Measurements from ENCODE around the gene CRB1.

Gene CRB1

GRCh38 chr1:197268012-197268411, at the start of gene CRB1:
TSS of gene CRB1 (plus strand) at chr1:197268252. CDS start at chr1:197268413, 161 bp downstream.
- no peak for DNase-seq (ENCODE audit: low read depth in 2 of 2)

- no peak for DNase-seq (ENCODE audit: low read depth in 2 of 2)
Measured at GRCh38 chr1:197218857-197219256, 49.2 kb upstream of the CRB1 start.

GRCh38 chr1:197222025-197222685, 45.9 kb upstream of the CRB1 start:
- DNase-seq (ENCODE audit: low read depth in 2 of 2) = no peak

GRCh38 chr1:197222780-197223179, 45.3 kb upstream of the CRB1 start:
- DNase-seq (ENCODE audit: low read depth in 2 of 2) = no peak

- no peak for DNase-seq (ENCODE audit: low read depth in 2 of 2)
Measured at GRCh38 chr1:197224160-197224559, 43.9 kb upstream of the CRB1 start.

- no peak for DNase-seq (ENCODE audit: low read depth in 2 of 2)
Measured at GRCh38 chr1:197225611-197226010, 42.4 kb upstream of the CRB1 start.

GRCh38 chr1:197234581-197234980, 33.5 kb upstream of the CRB1 start:
- DNase-seq (ENCODE audit: low read depth in 2 of 2) = no peak

GRCh38 chr1:197235355-197235754, 32.7 kb upstream of the CRB1 start:
- no peak for DNase-seq (ENCODE audit: low read depth in 2 of 2)

- DNase-seq (ENCODE audit: low read depth in 2 of 2) = no peak
Measured at GRCh38 chr1:197247465-197247864, 20.6 kb upstream of the CRB1 start.

GRCh38 chr1:197249324-197249723, 18.7 kb upstream of the CRB1 start:
- no peak for DNase-seq (ENCODE audit: low read depth in 2 of 2)

GRCh38 chr1:197250616-197251015, 17.4 kb upstream of the CRB1 start:
- DNase-seq (ENCODE audit: low read depth in 2 of 2) = no peak

- no peak for DNase-seq (ENCODE audit: low read depth in 2 of 2)
Measured at GRCh38 chr1:197252973-197253372, 15.1 kb upstream of the CRB1 start.

- no peak for DNase-seq (ENCODE audit: low read depth in 2 of 2)
Measured at GRCh38 chr1:197254866-197255265, 13.2 kb upstream of the CRB1 start.

- no peak for DNase-seq (ENCODE audit: low read depth in 2 of 2)
Measured at GRCh38 chr1:197264936-197265567, 3.0 kb upstream of the CRB1 start.

- DNase-seq (ENCODE audit: low read depth in 2 of 2) = no peak
Measured at GRCh38 chr1:197269053-197269452, 1.0 kb downstream of the CRB1 start.

GRCh38 chr1:197272791-197273190, 4.7 kb downstream of the CRB1 start:
- DNase-seq (ENCODE audit: low read depth in 2 of 2) = no peak

GRCh38 chr1:197277166-197277565, 9.1 kb downstream of the CRB1 start:
- no peak for DNase-seq (ENCODE audit: low read depth in 2 of 2)

GRCh38 chr1:197284325-197284724, 16.3 kb downstream of the CRB1 start:
- no peak for DNase-seq (ENCODE audit: low read depth in 2 of 2)

- DNase-seq (ENCODE audit: low read depth in 2 of 2) = no peak
Measured at GRCh38 chr1:197284966-197285365, 16.9 kb downstream of the CRB1 start.

- DNase-seq (ENCODE audit: low read depth in 2 of 2) = no peak
Measured at GRCh38 chr1:197285526-197286205, 17.6 kb downstream of the CRB1 start.

- DNase-seq (ENCODE audit: low read depth in 2 of 2) = no peak
Measured at GRCh38 chr1:197286634-197287033, 18.6 kb downstream of the CRB1 start.

GRCh38 chr1:197287863-197288262, 19.8 kb downstream of the CRB1 start:
- DNase-seq (ENCODE audit: low read depth in 2 of 2) = no peak

GRCh38 chr1:197302775-197303174, 34.7 kb downstream of the CRB1 start:
- DNase-seq (ENCODE audit: low read depth in 2 of 2) = no peak
